Caco-2 (cell line): ENCODE results near the gene LTBP3. TPM values are rescaled to one million over a fixed set of nuclear protein-coding genes. Genes with fewer than 3 reads are reported as not detected.

Source experiments
- BruUV-seq: library from RNA; stranded (reverse); fragments of 400-500 nt; replicated peaks from 2 replicates; lab custom pipeline; 2021; lab: Mats Ljungman, UMichigan
- CTCF ChIA-PET: fragments of 300-600 bp; sonication (Branson Sonifier 250); formaldehyde crosslinking; loops from one replicate; lab custom pipeline; 2022; ENCODE audit warnings: antibody characterized with exemption; lab: Charles Lee
- POLR2A ChIA-PET: fragments of 300-600 bp; sonication (Branson Sonifier 250); formaldehyde crosslinking; loops from one replicate; lab custom pipeline; 2022; ENCODE audit warnings: antibody characterized with exemption; lab: Charles Lee
- DNase-seq, 2 experiments: peaks; one replicate each; pipeline versions ENCODE4 v3.0.0 to v3.0.0-alpha.2; 2020 to 2022
- H3K27me3 ChIP-seq: replicated peaks from 2 replicates; pipeline ENCODE4 v1.6.0; 2011; ENCODE audit warnings: low read length; ENCODE audit not compliant: control insufficient read depth, insufficient read depth
- H3K36me3 ChIP-seq: 2 replicates; pipeline ENCODE4 v1.5.1; 2011; ENCODE audit warnings: low read length; ENCODE audit not compliant: control insufficient read depth, insufficient read depth
- H3K4me1 ChIP-seq: fragments of 250-450 bp; sonication (Bioruptor Pico); 2 replicates; pipeline ENCODE4 v1.5.1; 2020; ENCODE audit warnings: mild to moderate bottlenecking
- H3K4me3 ChIP-seq: 2 replicates; pipeline ENCODE4 v1.5.1; 2011; ENCODE audit warnings: low read depth, mild to moderate bottlenecking, control low read depth, low read length
- H3K9me3 ChIP-seq: fragments of 250-450 bp; sonication (Bioruptor Pico); 2 replicates; pipeline ENCODE4 v1.5.1; 2020; ENCODE audit warnings: mild to moderate bottlenecking, moderate library complexity
- H3K27ac Mint-ChIP-seq: one replicate; pipeline ENCODE4 v1.8.0; 2022; ENCODE audit warnings: mixed read lengths; ENCODE audit not compliant: unreplicated experiment
- H3K27me3 Mint-ChIP-seq: one replicate; pipeline ENCODE4 v1.8.0; 2022; ENCODE audit warnings: mixed read lengths; ENCODE audit not compliant: insufficient read depth, unreplicated experiment
- H3K36me3 Mint-ChIP-seq: one replicate; pipeline ENCODE4 v1.8.0; 2022; ENCODE audit warnings: mild to moderate bottlenecking, mixed read lengths; ENCODE audit not compliant: insufficient read depth, unreplicated experiment
- H3K4me1 Mint-ChIP-seq: one replicate; pipeline ENCODE4 v1.8.0; 2022; ENCODE audit warnings: low read depth, mixed read lengths; ENCODE audit not compliant: unreplicated experiment
- H3K4me3 Mint-ChIP-seq: one replicate; pipeline ENCODE4 v1.8.0; 2022; ENCODE audit warnings: mild to moderate bottlenecking, moderate library complexity, mixed read lengths; ENCODE audit not compliant: unreplicated experiment
- H3K9me3 Mint-ChIP-seq: one replicate; pipeline ENCODE4 v1.8.0; 2022; ENCODE audit warnings: mixed read lengths; ENCODE audit not compliant: unreplicated experiment
- intact Hi-C: fragments of 100-400 bp; cut with micrococcal nuclease; formaldehyde crosslinking; loops from one replicate; pipeline ENCODE4 v1.10.0; 2022; ENCODE audit not compliant: unreplicated experiment
- total RNA-seq: library from RNA; stranded (reverse); gene quantifications from 2 replicates; pipeline ENCODE4 v1.2.3, GENCODE V29; 2022
- TF ChIP-seq, protein P1 (sequence below), 2 experiments: fragments of 200-600 bp in 1 of 2; IDR thresholded peaks; 1 replicate in 1 of 2; 2 replicates in 1 of 2; pipeline versions ENCODE4 v1.5.1 to v1.8.0; 2011 to 2022; ENCODE audit warnings: antibody characterized with exemption in 1 of 2, control low read depth in 1 of 2, inconsistent platforms in 1 of 2, low read depth in 1 of 2, low read length in 1 of 2, mild to moderate bottlenecking in 1 of 2, moderate library complexity in 1 of 2; ENCODE audit not compliant: insufficient read depth in 1 of 2, severe bottlenecking in 1 of 2, unreplicated experiment in 1 of 2

Gene LTBP3
- total RNA-seq, 1 experiment from 2014 or later, result 91.2 TPM

- Mint-ChIP-seq H3K27me3 (no peaks in the 10 kb centered on the region), H3K36me3 (peaks cover 6% of the 10 kb centered on the region), H3K4me3 (no peak overlapping the region), H3K4me1 (peaks cover 36% of the 10 kb centered on the region), H3K27ac (no peak overlapping the region), H3K9me3 (no peaks in the 10 kb centered on the region)
- ChIA-PET POLR2A (interaction anchor here (0.7 to 13.2 kb wide), 14 partner anchors 8 to 163 kb away, joined by 3 to 377 read pairs (median 10); partner anchors contain the start of genes DPF2, FAM89B, NEAT1 and SCYL1), CTCF (interaction anchor here (0.6 to 3.1 kb wide), 7 partner anchors 7 to 80 kb away, joined by 3 to 31 read pairs (median 8); no protein-coding TSS in a partner anchor)
- Histone ChIP-seq H3K4me1 (peaks cover 46% of the 10 kb centered on the region), H3K36me3 (peaks cover 3% of the 10 kb centered on the region), H3K9me3 (no peaks in the 10 kb centered on the region), H3K27me3 (no peaks in the 10 kb centered on the region), H3K4me3 (peak overlapping the region; percentile 23)
- intact Hi-C loops, result loop anchor here (1.0 to 2.0 kb wide), 5 partner anchors 7 to 78 kb away; partner anchors contain the start of gene NEAT1
- TF ChIP-seq, protein P1, sequence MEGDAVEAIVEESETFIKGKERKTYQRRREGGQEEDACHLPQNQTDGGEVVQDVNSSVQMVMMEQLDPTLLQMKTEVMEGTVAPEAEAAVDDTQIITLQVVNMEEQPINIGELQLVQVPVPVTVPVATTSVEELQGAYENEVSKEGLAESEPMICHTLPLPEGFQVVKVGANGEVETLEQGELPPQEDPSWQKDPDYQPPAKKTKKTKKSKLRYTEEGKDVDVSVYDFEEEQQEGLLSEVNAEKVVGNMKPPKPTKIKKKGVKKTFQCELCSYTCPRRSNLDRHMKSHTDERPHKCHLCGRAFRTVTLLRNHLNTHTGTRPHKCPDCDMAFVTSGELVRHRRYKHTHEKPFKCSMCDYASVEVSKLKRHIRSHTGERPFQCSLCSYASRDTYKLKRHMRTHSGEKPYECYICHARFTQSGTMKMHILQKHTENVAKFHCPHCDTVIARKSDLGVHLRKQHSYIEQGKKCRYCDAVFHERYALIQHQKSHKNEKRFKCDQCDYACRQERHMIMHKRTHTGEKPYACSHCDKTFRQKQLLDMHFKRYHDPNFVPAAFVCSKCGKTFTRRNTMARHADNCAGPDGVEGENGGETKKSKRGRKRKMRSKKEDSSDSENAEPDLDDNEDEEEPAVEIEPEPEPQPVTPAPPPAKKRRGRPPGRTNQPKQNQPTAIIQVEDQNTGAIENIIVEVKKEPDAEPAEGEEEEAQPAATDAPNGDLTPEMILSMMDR (IDR thresholded peaks at IDR 0.05; ENCODE audit: insufficient read depth in 1 of 2, low read depth in 1 of 2, low read length in 1 of 2, severe bottlenecking in 1 of 2, unreplicated experiment in 1 of 2), result no peak
- BruUV-seq, result TSS peak; percentile 79
- no peak for DNase-seq
Observed at GRCh38 chr11:65496304-65497140, 61.6 kb downstream of the LTBP3 start.

GRCh38 chr11:65493367-65494176 lies 64.6 kb downstream of the LTBP3 start:
- Mint-ChIP-seq H3K4me3 (no peak overlapping the region), H3K27ac (peak overlapping the region; percentile 100), H3K36me3 (peaks cover 20% of the 10 kb centered on the region), H3K9me3 (no peaks in the 10 kb centered on the region), H3K4me1 (peaks cover 64% of the 10 kb centered on the region), H3K27me3 (no peaks in the 10 kb centered on the region)
- intact Hi-C loops, result no loop called here
- Histone ChIP-seq H3K4me3 (no peak overlapping the region), H3K4me1 (peaks cover 72% of the 10 kb centered on the region), H3K36me3 (no peaks in the 10 kb centered on the region), H3K27me3 (no peaks in the 10 kb centered on the region), H3K9me3 (no peaks in the 10 kb centered on the region)
- TF ChIP-seq, protein P1 (IDR thresholded peaks at IDR 0.05; ENCODE audit: insufficient read depth in 1 of 2, low read depth in 1 of 2, low read length in 1 of 2, severe bottlenecking in 1 of 2, unreplicated experiment in 1 of 2), result no peak
- BruUV-seq, result no TSS peak
- POLR2A ChIA-PET, result interaction anchor here (0.6 to 1.8 kb wide), 5 partner anchors 14 to 302 kb away, joined by 4 to 12 read pairs (median 7); partner anchors contain the start of gene NEAT1
- CTCF ChIA-PET, result interaction anchor here (0.6 to 2.0 kb wide), 3 partner anchors 14 to 24 kb away, joined by 3 to 15 read pairs (median 4); no protein-coding TSS in a partner anchor
- DNase-seq, result peak; percentile 74 to 85
